ENCODE data around the gene HSD17B3.

GRCh38 chr9:96199006-96199405 lies 103.0 kb downstream of the HSD17B3 start:
- no peak for TF ChIP-seq ZFP30 (CRISPR knock-in tag; IDR thresholded peaks at IDR 0.05)
- TF ChIP-seq RARB (CRISPR knock-in tag; IDR thresholded peaks at IDR 0.05): no peak
- no peak for TF ChIP-seq BACH2 (CRISPR knock-in tag; IDR thresholded peaks at IDR 0.05; ENCODE audit: borderline replicate concordance)
- TF ChIP-seq ISL1 (CRISPR knock-in tag; IDR thresholded peaks at IDR 0.05): no peak
- no peak for TF ChIP-seq ARNTL (CRISPR knock-in tag; IDR thresholded peaks at IDR 0.05; ENCODE audit: borderline replicate concordance, low read depth)
- TF ChIP-seq ESRRG (CRISPR knock-in tag; IDR thresholded peaks at IDR 0.05): no peak
- TF ChIP-seq ZNF70 (CRISPR knock-in tag; IDR thresholded peaks at IDR 0.05): no peak
- TF ChIP-seq TSHZ2 (CRISPR knock-in tag; IDR thresholded peaks at IDR 0.05): no peak
- no peak for TF ChIP-seq ZFP3 (CRISPR knock-in tag; IDR thresholded peaks at IDR 0.05)
